B cell (primary cell): ENCODE data around the gene KLHL22. TPM values are rescaled to one million over a fixed set of nuclear protein-coding genes. Genes with fewer than 3 reads are reported as not detected.
"Not testable (repeated sequence)": the region's sequence is repeated elsewhere in the genome, so short reads cannot be mapped to it uniquely, and the experiment has no call there.

Source experiments
- ATAC-seq: fragments of 200-7000 bp; cut with Tn5 transposase; one replicate; pipeline ENCODE4 v1.10.0; 2021; ENCODE audit warnings: low read depth, mild to moderate bottlenecking, moderate number of reproducible peaks, moderate library complexity
- CTCF ChIA-PET: fragments of 350-600 bp; sonication (Branson Sonifier 250); formaldehyde crosslinking; loops from one replicate; lab custom pipeline; 2021; ENCODE audit warnings: antibody characterized with exemption, inconsistent platforms; lab: Charles Lee
- POLR2A ChIA-PET: fragments of 350-600 bp; sonication (Branson Sonifier 250); formaldehyde crosslinking; loops from one replicate; lab custom pipeline; 2021; ENCODE audit warnings: antibody characterized with exemption; lab: Charles Lee
- DNase-seq: peaks from one replicate; pipeline ENCODE4 v3.0.0; 2013
- H2AFZ ChIP-seq: 2 replicates; pipeline ENCODE4 v1.6.1; 2012; ENCODE audit warnings: mild to moderate bottlenecking, low read depth, low read length; ENCODE audit not compliant: insufficient read depth, poor library complexity, severe bottlenecking
- H3K27ac ChIP-seq, 2 donors: 1 replicate in 1 of 2; 2 replicates in 1 of 2; pipeline ENCODE4 v1.5.1; 2012 to 2013; ENCODE audit warnings: low read length in 2 of 2, mild to moderate bottlenecking in 2 of 2, moderate library complexity in 1 of 2
- H3K27me3 ChIP-seq, 4 experiments: fragments of 200-600 bp in 1 of 4; sonication (generic) in 1 of 4; replicated peaks in 1 of 4; 1 replicate in 2 of 4; 2 replicates in 2 of 4; pipeline versions ENCODE4 v1.6.1 to v1.7.0; 2013 to 2016; ENCODE audit warnings: low read length in 3 of 4, mild to moderate bottlenecking in 2 of 4, mixed read lengths in 1 of 4, moderate library complexity in 1 of 4; ENCODE audit not compliant: insufficient read depth in 4 of 4, control insufficient read depth in 3 of 4; ENCODE audit errors: control extremely low read depth in 1 of 4
- H3K36me3 ChIP-seq, 2 experiments: replicated peaks in 1 of 2; 1 replicate in 1 of 2; 2 replicates in 1 of 2; pipeline versions ENCODE4 v1.6.1 to v1.7.1; 2013; ENCODE audit warnings: low read length in 1 of 2; ENCODE audit not compliant: insufficient read depth in 2 of 2, control insufficient read depth in 1 of 2; ENCODE audit errors: control extremely low read depth in 1 of 2, extremely low read depth in 1 of 2
- H3K4me1 ChIP-seq, 2 donors: fragments of 200-600 bp in 1 of 2; sonication (generic) in 1 of 2; 1 replicate in 1 of 2; 2 replicates in 1 of 2; pipeline versions ENCODE4 v1.5.1 to v1.6.1; 2013 to 2017; ENCODE audit warnings: low read length in 2 of 2; ENCODE audit not compliant: control insufficient read depth in 2 of 2, insufficient read depth in 2 of 2
- H3K4me2 ChIP-seq: replicated peaks from 2 replicates; pipeline ENCODE3; 2012; ENCODE audit warnings: mild to moderate bottlenecking, low read depth, low read length; ENCODE audit not compliant: poor library complexity, severe bottlenecking
- H3K4me3 ChIP-seq, 5 experiments: fragments of 200-600 bp in 1 of 5; sonication (generic) in 1 of 5; 1 replicate in 3 of 5; 2 replicates in 2 of 5; pipeline versions ENCODE4 v1.5.1 to v1.7.0; 2011 to 2016; ENCODE audit warnings: low read length in 4 of 5, mild to moderate bottlenecking in 4 of 5, low read depth in 2 of 5, control low read depth in 1 of 5, moderate library complexity in 1 of 5; ENCODE audit not compliant: insufficient read depth in 1 of 5; ENCODE audit errors: control extremely low read depth in 1 of 5, extremely low read depth in 1 of 5
- H3K79me2 ChIP-seq: fragments of 200-600 bp; sonication (generic); one replicate; pipeline ENCODE4 v1.6.0; 2016; ENCODE audit warnings: low read length; ENCODE audit not compliant: control insufficient read depth, insufficient read depth
- H3K9ac ChIP-seq: fragments of 200-600 bp; sonication (generic); 2 replicates; pipeline ENCODE4 v1.6.1; 2017; ENCODE audit warnings: mild to moderate bottlenecking, low read length, moderate library complexity
- H3K9me3 ChIP-seq, 3 donors: one replicate each; pipeline versions ENCODE4 v1.6.1 to v1.7.1; 2013; ENCODE audit warnings: low read length in 2 of 3; ENCODE audit not compliant: control insufficient read depth in 2 of 3, insufficient read depth in 1 of 3; ENCODE audit errors: control extremely low read depth in 1 of 3
- H4K20me1 ChIP-seq: 2 replicates; pipeline ENCODE4 v1.6.0; 2012; ENCODE audit warnings: mild to moderate bottlenecking, low read length; ENCODE audit not compliant: insufficient read depth, control insufficient read depth, poor library complexity, severe bottlenecking
- H3K27ac Mint-ChIP-seq: one replicate; pipeline ENCODE4 v1.8.0; 2021; ENCODE audit warnings: mixed read lengths
- H3K27me3 Mint-ChIP-seq: one replicate; pipeline ENCODE4 v1.8.0; 2021; ENCODE audit warnings: mixed read lengths
- H3K4me1 Mint-ChIP-seq: one replicate; pipeline ENCODE4 v1.8.0; 2021; ENCODE audit warnings: mixed read lengths
- H3K4me3 Mint-ChIP-seq: one replicate; pipeline ENCODE4 v1.8.0; 2021; ENCODE audit warnings: mixed read lengths
- H3K9me3 Mint-ChIP-seq: one replicate; pipeline ENCODE4 v1.8.0; 2022; ENCODE audit warnings: mixed read lengths; ENCODE audit not compliant: insufficient read depth
- CTCF ChIP-seq: fragments of 200-600 bp; IDR thresholded peaks from one replicate; pipeline ENCODE4 v1.8.0; 2022; ENCODE audit warnings: antibody characterized with exemption, mild to moderate bottlenecking
- EZH2 ChIP-seq: IDR thresholded peaks from 2 replicates; pipeline ENCODE4 v1.6.1; 2012; ENCODE audit warnings: borderline replicate concordance, low read depth, mild to moderate bottlenecking, moderate library complexity, low read length; ENCODE audit not compliant: insufficient read depth, poor library complexity, severe bottlenecking
- WGBS: methylation state at CpG from one replicate; pipeline ENCODE4 v1.1.5; 2013; ENCODE audit warnings: missing lambda C conversion rate; ENCODE audit not compliant: insufficient coverage; 5-methylcytosine and 5-hydroxymethylcytosine counted together
- intact Hi-C: fragments of 100-400 bp; cut with micrococcal nuclease; formaldehyde crosslinking; loops from one replicate; pipeline ENCODE4 v1.10.0; 2022
- polyA plus RNA-seq: library from polyadenylated mRNA; depleted of rRNA; stranded (reverse); fragments of >200 nt; gene quantifications from 2 replicates; pipeline ENCODE4 v1.2.3, GENCODE V29; 2012
- total RNA-seq, 2 donors: library from RNA; stranded (reverse); fragments of 120-200 nt in 1 of 2; gene quantifications; 1 replicate in 1 of 2; 2 replicates in 1 of 2; pipeline versions ENCODE4 v1.2.3 to v1.2.4, GENCODE V29; 2013 to 2022

Gene KLHL22
- total and polyA plus RNA-seq, 2 donors (not counting 1 experiment from before 2014, with no cell fraction given), result 37.0 to 45.6 TPM

GRCh38 chr22:20451920-20452319 lies 43.7 kb downstream of the KLHL22 start:
- Histone ChIP-seq H3K36me3 (peaks cover 2 to 16% of the 10 kb centered on the region in 2 experiments), H4K20me1 (no peaks in the 10 kb centered on the region), H2AFZ (no peak overlapping the region), H3K9ac (no peak overlapping the region), H3K27ac (no peak overlapping the region), H3K4me3 (no peak overlapping the region), H3K27me3 (no peaks in the 10 kb centered on the region), H3K4me2 (no peak overlapping the region), H3K79me2 (peaks cover 10% of the 10 kb centered on the region), H3K9me3 (no peaks in the 10 kb centered on the region), H3K4me1 (peaks cover 10% of the 10 kb centered on the region in 2 donors)
- ChIA-PET POLR2A (no interaction called here), CTCF (interaction anchor here (2.6 kb wide), 1 partner anchor 34 kb away, joined by 7 read pairs; no protein-coding TSS in a partner anchor)
- H3K9me3 Mint-ChIP-seq, result no peaks in the 10 kb centered on the region
- ATAC-seq (no peak), DNase-seq (no peak)
- WGBS, result no CpG with 5 or more reads among the region's 2 CpGs
- no peak for TF ChIP-seq EZH2
- no peak for TF ChIP-seq CTCF
- H3K27ac Mint-ChIP-seq, result no peak overlapping the region
- intact Hi-C loops, result no loop called here
- H3K4me3 Mint-ChIP-seq, result no peak overlapping the region
- peaks cover 11% of the 10 kb centered on the region for H3K4me1 Mint-ChIP-seq
- no peaks in the 10 kb centered on the region for H3K27me3 Mint-ChIP-seq

GRCh38 chr22:20451129-20451778 lies 44.3 kb downstream of the KLHL22 start:
- H4K20me1 ChIP-seq, H3K9ac ChIP-seq, H3K27ac ChIP-seq, ATAC-seq, H3K9me3 Mint-ChIP-seq, H3K4me1 ChIP-seq, H3K79me2 ChIP-seq, H3K4me3 Mint-ChIP-seq, H3K4me1 Mint-ChIP-seq, H3K27me3 ChIP-seq, H3K9me3 ChIP-seq, POLR2A ChIA-PET, H2AFZ ChIP-seq, DNase-seq, H3K27ac Mint-ChIP-seq, intact Hi-C loops, H3K4me3 ChIP-seq, H3K27me3 Mint-ChIP-seq, H3K4me2 ChIP-seq: not testable (repeated sequence)
- peaks cover 2 to 16% of the 10 kb centered on the region in 2 experiments for H3K36me3 ChIP-seq
- CTCF ChIA-PET, result interaction anchor here (2.6 kb wide), 1 partner anchor 33 kb away, joined by 7 read pairs; no protein-coding TSS in a partner anchor
- WGBS, result 95% methylated on average over 10 of the region's 15 CpGs
